Measurements from ENCODE around the gene MYO9B. TPM values are rescaled to one million over a fixed set of nuclear protein-coding genes. Genes with fewer than 3 reads are reported as not detected.
"Not testable (repeated sequence)": the region's sequence is repeated elsewhere in the genome, so short reads cannot be mapped to it uniquely, and the experiment has no call there.

Gene MYO9B
- total RNA-seq, 1 donor from 2014 or later: 69.4 TPM

GRCh38 chr19:17138937-17139598 is 63.5 kb downstream of the MYO9B start:
- Histone ChIP-seq H3K4me3 (ENCODE audit: low read depth, low read length) (no peak overlapping the region), H3K36me3 (ENCODE audit: control insufficient read depth, insufficient read depth, low read length) (no peaks in the 10 kb centered on the region), H3K27me3 (ENCODE audit: control insufficient read depth, insufficient read depth, low read length) (no peaks in the 10 kb centered on the region)
- TF ChIP-seq CTCF (IDR thresholded peaks at IDR 0.05; ENCODE audit: insufficient read depth, low read length, poor library complexity, severe bottlenecking): no peak
- DNase-seq (ENCODE audit: low read depth): no peak

GRCh38 chr19:17144771-17145170 is 69.2 kb downstream of the MYO9B start:
- H3K27me3 ChIP-seq (ENCODE audit: control insufficient read depth, insufficient read depth, low read length); DNase-seq (ENCODE audit: low read depth); H3K4me3 ChIP-seq (ENCODE audit: low read depth, low read length); H3K36me3 ChIP-seq (ENCODE audit: control insufficient read depth, insufficient read depth, low read length): not testable (repeated sequence)

DNA sequence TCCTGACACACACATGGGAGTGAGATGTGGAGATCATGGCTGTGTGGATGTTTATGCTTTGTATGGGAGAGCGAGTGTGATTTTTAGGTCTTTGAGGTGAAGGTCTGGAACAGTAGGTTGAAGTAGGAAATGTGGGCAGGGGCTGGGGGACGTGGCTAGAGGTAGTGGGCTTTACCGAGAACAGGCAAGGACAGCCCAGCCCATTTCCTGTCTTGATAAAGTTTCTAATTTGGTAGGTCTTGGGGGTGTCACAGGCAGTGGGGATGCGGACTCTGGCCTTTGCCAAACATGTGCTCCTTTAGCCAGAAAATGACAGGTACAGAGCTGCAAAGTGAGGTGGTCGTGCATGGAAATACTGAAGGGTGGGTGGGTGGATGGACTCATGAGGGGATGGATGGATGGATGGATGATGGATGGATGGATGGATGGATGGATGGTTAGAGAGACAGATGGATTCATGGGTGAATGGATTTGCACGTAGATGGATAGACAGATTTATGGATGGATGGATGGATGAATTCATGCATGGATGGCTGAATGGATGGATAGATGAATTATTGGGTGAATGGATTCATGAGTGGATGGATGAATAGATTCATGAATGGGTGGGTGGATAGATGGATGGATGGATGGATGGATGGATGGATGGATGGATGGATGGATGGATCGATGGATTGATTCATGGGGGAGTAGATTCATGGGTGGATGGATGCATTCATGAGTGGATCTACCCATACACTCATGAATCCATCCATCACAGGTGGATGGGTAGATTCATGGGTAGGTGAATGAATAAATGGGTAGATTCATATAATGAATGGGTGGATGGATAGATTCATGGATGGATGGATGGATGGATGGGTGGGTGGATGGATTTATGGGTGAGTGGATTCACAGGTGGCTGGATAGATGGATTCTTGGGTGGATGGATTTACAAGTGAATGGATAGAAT is 70.2 kb downstream of the MYO9B start:
- Histone ChIP-seq H3K27me3 (ENCODE audit: control insufficient read depth, insufficient read depth, low read length) (no peaks in the 10 kb centered on the region), H3K36me3 (ENCODE audit: control insufficient read depth, insufficient read depth, low read length) (no peaks in the 10 kb centered on the region), H3K4me3 (ENCODE audit: low read depth, low read length) (no peak overlapping the region)
- DNase-seq (ENCODE audit: low read depth): no peak
- no peak for TF ChIP-seq CTCF (IDR thresholded peaks at IDR 0.05; ENCODE audit: insufficient read depth, low read length, poor library complexity, severe bottlenecking)

DNA sequence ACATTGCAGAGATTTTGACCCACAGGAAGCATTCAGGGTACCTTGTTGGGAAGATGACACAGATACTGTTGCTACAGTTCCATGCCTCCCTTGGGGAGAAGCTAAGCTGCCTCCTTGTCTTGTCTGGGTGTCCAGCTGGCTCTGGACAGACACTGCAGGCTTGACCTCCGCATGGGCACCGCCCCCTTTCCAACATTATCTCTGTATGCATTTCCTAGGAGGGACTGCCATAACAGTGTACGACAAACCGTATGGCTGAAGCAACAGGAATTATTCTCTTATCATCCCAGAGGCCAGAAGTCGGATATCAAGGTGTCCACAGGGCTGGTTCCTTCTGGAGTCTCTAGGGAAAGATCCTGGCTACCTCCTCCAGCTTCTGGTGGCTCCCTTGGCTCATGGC is 72.6 kb downstream of the MYO9B start:
- Histone ChIP-seq H3K36me3 (ENCODE audit: control insufficient read depth, insufficient read depth, low read length) (no peaks in the 10 kb centered on the region), H3K4me3 (ENCODE audit: low read depth, low read length) (no peak overlapping the region), H3K27me3 (ENCODE audit: control insufficient read depth, insufficient read depth, low read length) (no peaks in the 10 kb centered on the region)
- no peak for DNase-seq (ENCODE audit: low read depth)
- no peak for TF ChIP-seq CTCF (IDR thresholded peaks at IDR 0.05; ENCODE audit: insufficient read depth, low read length, poor library complexity, severe bottlenecking)

- H3K36me3 ChIP-seq (ENCODE audit: control insufficient read depth, insufficient read depth, low read length): peaks cover 3% of the 10 kb centered on the region
- DNase-seq (ENCODE audit: low read depth): no peak
- no peaks in the 10 kb centered on the region for H3K27me3 ChIP-seq (ENCODE audit: control insufficient read depth, insufficient read depth, low read length)
- no peak overlapping the region for H3K4me3 ChIP-seq (ENCODE audit: low read depth, low read length)
- TF ChIP-seq CTCF (IDR thresholded peaks at IDR 0.05; ENCODE audit: insufficient read depth, low read length, poor library complexity, severe bottlenecking): no peak
Observed at GRCh38 chr19:17149393-17150135, 74.0 kb downstream of the MYO9B start.

DNA sequence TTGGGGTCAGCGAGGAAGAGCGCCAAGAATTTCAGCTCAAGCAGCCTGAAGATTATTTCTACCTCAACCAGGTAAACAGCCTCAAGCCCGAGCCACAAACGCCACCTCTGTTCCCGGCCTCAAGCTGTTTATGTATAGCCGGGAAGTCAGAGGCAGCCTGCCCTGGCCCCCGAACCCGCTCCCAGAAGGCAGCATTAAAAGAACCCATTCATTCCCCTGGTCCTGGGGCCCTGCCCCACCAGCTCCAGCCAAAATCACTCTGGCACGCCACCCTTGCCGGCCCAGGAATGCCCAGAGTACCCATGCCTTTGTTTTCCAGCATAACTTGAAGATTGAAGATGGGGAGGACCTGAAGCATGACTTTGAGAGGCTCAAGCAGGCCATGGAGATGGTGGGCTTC is 78.4 kb downstream of the MYO9B start:
- H3K27me3 ChIP-seq (ENCODE audit: control insufficient read depth, insufficient read depth, low read length): no peaks in the 10 kb centered on the region
- DNase-seq (ENCODE audit: low read depth): no peak
- peaks cover 3% of the 10 kb centered on the region for H3K36me3 ChIP-seq (ENCODE audit: control insufficient read depth, insufficient read depth, low read length)
- no peak for TF ChIP-seq CTCF (IDR thresholded peaks at IDR 0.05; ENCODE audit: insufficient read depth, low read length, poor library complexity, severe bottlenecking)
- H3K4me3 ChIP-seq (ENCODE audit: low read depth, low read length): no peak overlapping the region
